GM12874 (cell line): ENCODE data around the gene GLUD2.

Experiments
- CTCF ChIP-seq: IDR thresholded peaks from 2 replicates; pipeline ENCODE4 v1.5.1; 2011; ENCODE audit warnings: low read depth, mild to moderate bottlenecking, control low read depth, low read length, moderate library complexity; ENCODE audit not compliant: insufficient read depth

The GLUD2 gene

GRCh38 chrX:121047441-121048419 is at the start of gene GLUD2:
GLUD2 (plus strand) TSS chrX:121047610; CDS start chrX:121047685, 75 bp downstream.
- TF ChIP-seq CTCF, result 0 out of 2 replicates have a peak, but pooled peaks have one; percentile 14

GRCh38 chrX:120999413-120999812 is 48.0 kb upstream of the GLUD2 start:
- TF ChIP-seq CTCF, result no peak

GRCh38 chrX:121000589-121000988 is 46.8 kb upstream of the GLUD2 start:
- peak; percentile 4; the same call in 1 of the 2 replicates for TF ChIP-seq CTCF

GRCh38 chrX:121008920-121009319 is 38.5 kb upstream of the GLUD2 start:
- no peak for TF ChIP-seq CTCF

GRCh38 chrX:121009764-121010163 is 37.6 kb upstream of the GLUD2 start:
- TF ChIP-seq CTCF, result no peak

- no peak for TF ChIP-seq CTCF
Observed at GRCh38 chrX:121010218-121010617, 37.2 kb upstream of the GLUD2 start.

GRCh38 chrX:121011254-121011653 is 36.2 kb upstream of the GLUD2 start:
- TF ChIP-seq CTCF, result no peak
